ENCODE data around the gene BCAS3. TPM values are rescaled to one million over a fixed set of nuclear protein-coding genes. Genes with fewer than 3 reads are reported as not detected.

BCAS3 gene
- total RNA-seq, 1 donor from 2014 or later = 43.6 TPM

DNA sequence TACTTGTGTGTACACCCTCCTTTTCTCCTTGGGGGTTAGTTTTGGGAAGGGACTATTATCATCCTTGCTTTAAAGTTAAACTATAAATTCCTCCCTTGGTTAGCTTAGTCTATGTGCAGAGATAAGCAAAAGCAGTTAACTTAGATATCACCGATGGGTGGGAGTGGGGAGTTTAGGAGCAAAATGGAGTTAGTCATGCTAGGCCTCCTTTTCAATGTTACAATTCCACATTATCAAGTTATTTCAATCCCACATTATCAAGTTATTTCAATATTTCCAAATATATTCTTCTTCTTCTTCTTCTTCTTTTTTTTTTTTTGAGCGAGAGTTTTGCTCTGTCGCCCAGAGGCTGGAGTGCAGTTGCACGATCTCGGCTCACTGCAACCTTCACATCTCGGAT is 1.7 kb upstream of the BCAS3 start:
- DNase-seq = no peak

DNA sequence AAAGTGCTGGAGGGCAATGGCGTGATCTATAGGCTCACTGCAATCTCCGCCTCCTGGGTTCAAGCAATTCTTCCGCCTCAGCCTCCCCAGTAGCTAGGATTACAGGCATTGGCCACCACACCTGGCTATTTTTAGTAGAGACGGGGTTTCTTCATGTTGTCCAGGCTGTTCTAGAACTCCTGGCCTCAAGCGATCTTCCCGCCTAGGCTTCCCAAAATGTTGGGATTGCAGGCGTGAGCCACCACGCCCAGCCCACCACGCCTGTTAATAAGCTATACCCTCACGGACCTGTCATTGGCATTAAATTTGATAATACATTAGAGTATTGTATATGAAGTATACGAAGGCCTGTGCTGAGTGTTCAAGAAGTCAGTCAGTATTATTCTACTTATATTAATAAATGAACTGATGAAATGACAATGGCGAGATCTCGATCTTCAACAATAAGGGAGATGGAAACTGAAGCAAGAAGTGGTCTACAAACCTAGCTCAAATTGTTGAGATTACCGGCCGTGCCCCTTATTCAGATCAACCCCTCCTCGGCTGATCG is 818 bp upstream of the BCAS3 start:
- DNase-seq = no peak

DNA sequence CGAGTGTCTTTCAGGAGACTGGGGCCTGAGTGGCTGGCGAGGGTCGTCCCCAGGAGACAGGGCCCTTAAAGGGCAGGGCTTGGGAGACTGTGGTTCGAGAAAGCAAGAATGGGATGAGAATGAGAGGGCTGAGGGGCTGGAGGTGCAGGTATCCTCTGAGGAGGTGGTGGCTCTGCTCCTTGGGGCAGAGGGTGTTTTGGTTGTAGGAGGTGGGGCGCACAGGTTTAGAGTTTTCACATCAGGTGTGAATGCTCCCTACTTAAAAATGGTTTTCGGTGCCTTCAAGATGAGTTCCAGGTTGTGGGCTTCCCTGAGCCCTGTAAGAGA is 430 bp downstream of the BCAS3 start:
- DNase-seq = no peak

- DNase-seq = no peak
Observed at GRCh38 chr17:60679287-60679686, 1.6 kb downstream of the BCAS3 start.

- no peak for DNase-seq
Observed at GRCh38 chr17:60680754-60681153, 3.1 kb downstream of the BCAS3 start.

- no peak for DNase-seq
Observed at GRCh38 chr17:60685437-60685836, 7.8 kb downstream of the BCAS3 start.

- no peak for DNase-seq
Observed at GRCh38 chr17:60695960-60696359, 18.3 kb downstream of the BCAS3 start.

DNA sequence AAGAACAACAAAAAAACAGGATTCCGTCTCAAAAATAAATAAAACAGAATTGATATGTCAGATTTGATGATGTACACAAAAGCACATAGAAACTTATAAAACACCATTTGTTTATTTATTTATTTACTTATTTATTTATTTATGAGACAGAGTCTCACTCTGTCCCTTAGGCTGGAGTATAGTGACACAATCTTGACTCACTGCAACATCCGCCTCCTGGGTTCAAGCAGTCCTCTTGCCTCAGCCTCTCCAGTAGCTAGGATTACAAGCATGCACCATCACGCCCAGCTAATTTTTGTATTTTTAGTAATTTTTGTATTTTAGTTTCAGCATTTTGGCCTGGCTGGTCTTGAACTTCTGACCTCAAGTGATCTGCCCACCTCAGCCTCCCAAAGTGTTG is 21.4 kb downstream of the BCAS3 start:
- DNase-seq = no peak

GRCh38 chr17:60704170-60704569 is 26.5 kb downstream of the BCAS3 start:
- DNase-seq = no peak

GRCh38 chr17:60712675-60713074 is 35.0 kb downstream of the BCAS3 start:
- no peak for DNase-seq

DNA sequence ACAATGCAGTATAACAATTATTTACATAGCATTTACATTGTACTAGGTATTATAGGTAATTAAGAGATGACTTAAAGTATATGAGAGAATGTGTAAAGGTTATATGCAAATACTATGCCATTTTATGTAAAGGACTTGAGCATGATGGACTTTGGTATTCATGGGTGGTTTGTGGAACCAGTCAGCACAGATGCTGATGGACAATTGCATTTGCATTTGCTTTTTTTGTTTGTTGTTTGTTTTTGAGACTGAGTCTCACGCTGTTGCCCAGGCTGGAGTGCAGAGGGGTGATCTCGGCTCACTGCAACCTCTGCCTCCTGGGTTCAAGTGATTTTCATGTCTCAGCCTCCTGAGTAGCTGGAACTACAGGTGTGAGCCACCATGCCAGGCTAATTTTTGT is 36.0 kb downstream of the BCAS3 start:
- DNase-seq = no peak

DNA sequence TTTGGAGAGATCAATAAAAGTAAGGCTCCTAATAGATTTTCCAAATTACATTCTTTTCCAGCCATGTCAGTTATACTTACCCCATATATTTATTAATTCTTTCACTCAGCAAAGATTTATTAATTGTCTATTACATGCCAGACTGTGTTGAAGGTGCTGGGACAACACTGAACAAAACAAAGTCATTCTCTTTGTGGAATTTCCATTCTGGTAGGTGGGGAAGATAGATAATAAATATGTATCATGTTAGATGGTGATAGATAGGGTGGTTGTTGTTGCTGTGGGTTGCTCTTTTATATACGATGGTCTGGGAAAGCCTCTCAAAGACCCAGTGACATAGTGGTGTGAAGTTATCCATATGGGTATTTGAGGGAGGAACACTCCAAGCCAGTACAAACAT is 39.1 kb downstream of the BCAS3 start:
- DNase-seq = no peak

DNA sequence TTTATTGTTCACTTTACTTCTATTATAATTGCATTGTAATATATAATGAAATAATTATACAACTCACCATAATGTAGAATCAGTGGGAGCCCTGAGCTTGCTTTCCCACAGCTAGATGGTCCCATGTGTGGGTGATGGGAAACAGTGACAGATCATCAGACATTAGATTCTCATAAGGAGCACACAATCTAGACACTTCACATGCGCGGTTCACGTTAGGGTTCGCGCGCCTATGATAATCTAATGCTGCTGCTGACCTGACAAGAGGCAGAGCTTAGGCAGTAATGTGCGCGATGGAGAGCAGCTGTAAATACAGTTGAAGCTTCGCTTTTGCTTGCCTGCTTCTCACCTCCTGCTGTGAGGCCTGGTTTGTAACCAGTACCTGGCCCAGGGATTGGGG is 40.2 kb downstream of the BCAS3 start:
- DNase-seq = no peak

GRCh38 chr17:60720763-60721531 is 43.3 kb downstream of the BCAS3 start:
- DNase-seq = peak; percentile 71

DNA sequence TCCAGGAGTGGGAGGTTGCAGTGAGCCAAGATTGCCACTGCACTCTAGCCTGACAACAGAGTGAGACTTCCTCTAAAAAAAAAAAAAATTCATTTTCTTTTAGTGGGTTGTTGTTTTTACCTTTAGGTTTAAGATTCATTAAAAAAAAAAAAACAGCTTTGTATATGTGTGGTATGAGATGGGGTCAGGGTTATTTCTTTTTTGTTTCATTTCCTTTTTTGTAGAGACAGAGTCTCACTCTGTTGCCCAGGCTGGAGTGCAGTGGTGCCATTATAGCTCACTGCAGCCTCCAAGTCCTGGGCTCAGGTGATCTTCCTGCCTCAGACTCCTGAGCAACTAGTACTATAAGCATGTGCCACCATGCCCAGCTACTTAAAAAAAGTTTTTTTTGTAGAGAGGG is 47.0 kb downstream of the BCAS3 start:
- DNase-seq = no peak

GRCh38 chr17:60729854-60730253 is 52.2 kb downstream of the BCAS3 start:
- no peak for DNase-seq

GRCh38 chr17:60730273-60730672 is 52.6 kb downstream of the BCAS3 start:
- DNase-seq = no peak

GRCh38 chr17:60738287-60738686 is 60.6 kb downstream of the BCAS3 start:
- DNase-seq = no peak

- DNase-seq = no peak
Observed at GRCh38 chr17:60740584-60740983, 62.9 kb downstream of the BCAS3 start.

DNA sequence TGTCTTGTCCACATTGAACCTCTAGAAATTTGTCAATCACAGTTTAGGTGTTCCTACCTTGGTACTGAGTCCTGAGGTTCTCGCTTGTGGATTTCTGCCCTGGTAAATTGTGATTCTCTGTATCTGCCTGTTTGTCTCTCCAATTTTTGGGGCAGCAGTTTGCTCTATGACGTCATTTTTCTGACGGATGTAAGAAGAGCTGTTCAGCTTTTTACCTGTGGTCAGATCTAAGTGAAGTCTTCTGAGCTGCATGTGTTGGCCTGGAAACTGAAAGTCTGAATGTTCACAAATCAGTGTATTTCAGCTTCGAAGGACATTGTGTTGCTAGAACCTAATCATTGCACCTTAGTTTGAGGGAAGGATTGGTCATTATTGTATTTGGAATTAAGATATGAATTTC is 63.4 kb downstream of the BCAS3 start:
- DNase-seq = no peak

DNA sequence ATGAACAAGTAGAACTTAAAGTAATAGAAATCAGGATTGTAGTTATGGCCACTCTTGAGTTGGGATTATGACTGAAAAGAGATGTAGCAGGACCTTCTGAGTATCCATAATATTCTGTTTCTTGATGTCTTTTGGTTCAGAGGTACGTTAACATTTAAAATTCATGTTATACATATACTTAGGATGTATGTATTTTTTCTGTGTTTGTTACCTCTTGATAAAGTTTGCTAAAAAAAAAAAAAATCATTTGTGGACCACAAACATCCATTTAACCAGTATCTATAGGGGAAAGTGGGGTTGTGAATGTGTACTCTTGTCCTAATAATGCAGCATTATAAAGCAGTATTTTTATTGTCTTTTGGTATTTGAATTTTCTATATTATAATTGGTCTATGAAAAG is 65.6 kb downstream of the BCAS3 start:
- DNase-seq = no peak

GRCh38 chr17:60743799-60744198 is 66.1 kb downstream of the BCAS3 start:
- peak; percentile 50 for DNase-seq

DNA sequence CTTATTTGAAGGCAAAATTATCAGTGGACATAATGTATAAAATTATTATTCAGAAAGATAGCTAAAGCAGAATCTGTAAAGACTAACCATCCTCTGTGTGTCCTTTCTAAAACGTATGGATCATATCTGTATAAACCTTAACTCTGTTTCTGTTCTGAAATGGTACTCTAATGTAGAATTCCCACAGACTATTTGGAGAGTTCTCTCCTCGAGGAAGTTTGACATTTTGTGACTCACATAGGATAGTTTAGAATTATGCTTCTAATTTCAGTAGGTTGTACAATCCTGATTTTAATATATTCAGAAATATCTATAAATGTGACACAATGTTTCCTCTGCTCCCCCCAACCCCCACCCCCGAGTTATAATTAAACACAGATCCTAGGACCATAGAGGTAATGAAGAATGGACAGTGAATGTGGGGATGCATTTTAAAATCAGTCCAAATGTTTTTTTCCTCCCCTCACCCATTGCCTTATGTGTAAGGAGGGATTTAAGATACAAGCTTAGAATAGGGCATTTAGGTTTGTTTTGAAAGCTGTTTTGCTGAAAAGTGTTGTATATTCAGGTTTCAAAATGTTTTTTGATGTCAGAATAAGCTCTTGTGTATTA is 66.8 kb downstream of the BCAS3 start:
- DNase-seq = no peak

- no peak for DNase-seq
Observed at GRCh38 chr17:60745544-60745943, 67.9 kb downstream of the BCAS3 start.

All from skin of body (tissue), 2 donors.